SKM-1 treated with dmso at 0.1 percent for 144 hours (cell line): ENCODE data around the gene MYH9.
A peak's percentile ranks its signal among the peaks of the same experiment; 100 is the strongest.
"Not testable (repeated sequence)": the region's sequence is repeated elsewhere in the genome, so short reads cannot be mapped to it uniquely, and the experiment has no call there.

Experiments
- DNase-seq: peaks from one replicate; lab custom pipeline; 2025; ENCODE audit not compliant: unreplicated experiment; lab: John Stamatoyannopoulos, UW

The MYH9 gene

GRCh38 chr22:36280379-36280778 is 107.4 kb downstream of the MYH9 start:
- DNase-seq: no peak

DNA sequence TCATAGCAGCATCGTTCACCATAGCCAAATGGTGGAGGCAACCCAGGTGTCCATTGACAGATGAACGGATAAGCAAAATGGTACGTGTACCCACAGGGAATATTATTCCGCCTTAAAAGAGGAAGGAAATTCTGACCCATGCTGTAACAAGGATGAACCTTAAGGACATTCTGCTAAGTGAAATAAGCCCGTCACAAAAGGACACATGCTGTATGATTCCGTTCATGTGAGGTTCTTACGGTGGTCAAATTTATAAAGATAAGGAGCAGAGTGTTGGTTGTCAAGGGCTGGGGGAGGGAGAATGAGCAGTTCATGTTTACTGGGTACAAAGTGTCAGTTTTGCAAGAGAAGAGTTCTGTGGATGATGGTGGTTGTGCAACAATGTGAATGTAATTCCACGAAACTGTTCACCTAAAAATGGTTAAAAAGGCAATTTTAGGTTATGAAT is 108.5 kb downstream of the MYH9 start:
- DNase-seq: peak; percentile 32

DNA sequence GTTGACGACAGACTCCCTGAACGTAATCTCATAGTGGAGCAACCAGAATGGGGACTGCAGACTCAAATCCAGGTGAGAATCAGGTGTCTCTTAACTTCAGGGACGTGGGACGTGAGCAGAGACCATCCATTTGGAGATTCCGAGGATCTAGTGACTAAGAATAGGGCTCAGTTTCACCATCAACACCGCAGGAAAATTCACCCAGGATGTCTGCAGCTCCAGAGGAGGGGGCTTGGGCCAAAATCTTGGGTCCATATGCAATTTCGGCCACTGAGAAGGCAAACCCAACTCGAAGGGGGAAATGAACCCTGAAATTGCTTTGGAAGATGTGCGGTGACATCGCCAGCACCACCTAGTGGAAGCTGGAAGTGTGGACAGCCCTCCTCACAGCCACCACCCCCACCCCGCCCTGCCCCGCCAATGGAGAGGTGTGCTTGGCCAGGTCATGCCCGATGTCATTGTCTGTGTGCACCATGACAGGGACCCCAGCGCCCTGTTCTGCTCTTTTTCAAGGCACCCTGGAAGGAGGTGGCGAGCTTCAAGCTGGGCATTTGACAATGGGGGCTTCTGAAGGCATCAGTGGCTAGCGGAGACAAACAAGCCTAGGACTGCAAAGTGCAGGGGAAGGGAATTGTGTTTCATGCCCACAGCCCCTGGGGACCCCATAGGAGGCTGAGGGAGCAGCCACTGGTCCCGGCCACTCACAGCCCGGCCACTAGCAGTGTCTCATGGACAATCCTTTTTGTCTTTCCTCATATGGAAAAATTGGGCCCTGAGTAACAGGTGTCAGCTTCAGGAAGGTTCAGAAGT is 110.1 kb downstream of the MYH9 start:
- peak; percentile 41 for DNase-seq

- DNase-seq: no peak
Observed at GRCh38 chr22:36274531-36274930, 113.2 kb downstream of the MYH9 start.

DNA sequence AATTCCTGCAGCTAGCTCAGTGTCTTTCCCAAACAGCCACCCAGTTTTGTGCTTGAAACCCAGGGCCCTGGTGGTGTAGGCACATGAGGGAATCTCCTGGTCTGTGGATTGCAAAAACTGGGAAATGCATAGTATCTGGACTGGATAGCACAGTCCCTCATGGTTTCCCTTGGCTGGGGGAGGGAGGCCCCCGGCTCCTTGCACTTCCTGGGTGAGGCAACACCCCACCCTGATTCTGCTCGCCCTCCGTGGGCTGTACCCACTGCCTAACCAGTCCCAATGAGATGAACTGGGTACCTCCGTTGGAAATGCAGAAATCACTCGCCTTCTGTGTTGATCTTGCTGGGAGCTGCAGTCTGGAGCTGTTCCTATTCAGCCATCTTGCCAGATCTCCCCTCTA is 115.8 kb downstream of the MYH9 start:
- not testable (repeated sequence) for DNase-seq

DNA sequence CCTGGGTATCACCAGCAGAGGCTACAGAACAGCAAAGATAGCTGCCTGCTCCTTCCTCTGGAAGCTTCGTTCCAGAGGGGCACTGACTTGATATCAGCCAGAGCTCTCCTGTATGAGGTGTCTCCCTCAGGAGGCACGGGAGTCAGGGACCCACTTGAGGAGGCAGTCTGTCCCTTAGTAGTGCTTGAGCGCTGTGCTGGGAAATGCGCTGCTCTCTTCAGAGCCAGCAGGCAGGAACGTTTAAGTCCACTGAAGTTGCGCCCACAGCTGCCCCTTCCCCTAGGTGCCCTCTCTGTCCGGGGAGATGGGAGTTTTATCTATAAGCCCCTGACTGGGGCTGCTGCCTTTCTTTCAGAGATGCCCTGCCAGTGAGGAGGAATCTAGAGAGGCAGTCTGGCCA is 116.5 kb downstream of the MYH9 start:
- not testable (repeated sequence) for DNase-seq

DNA sequence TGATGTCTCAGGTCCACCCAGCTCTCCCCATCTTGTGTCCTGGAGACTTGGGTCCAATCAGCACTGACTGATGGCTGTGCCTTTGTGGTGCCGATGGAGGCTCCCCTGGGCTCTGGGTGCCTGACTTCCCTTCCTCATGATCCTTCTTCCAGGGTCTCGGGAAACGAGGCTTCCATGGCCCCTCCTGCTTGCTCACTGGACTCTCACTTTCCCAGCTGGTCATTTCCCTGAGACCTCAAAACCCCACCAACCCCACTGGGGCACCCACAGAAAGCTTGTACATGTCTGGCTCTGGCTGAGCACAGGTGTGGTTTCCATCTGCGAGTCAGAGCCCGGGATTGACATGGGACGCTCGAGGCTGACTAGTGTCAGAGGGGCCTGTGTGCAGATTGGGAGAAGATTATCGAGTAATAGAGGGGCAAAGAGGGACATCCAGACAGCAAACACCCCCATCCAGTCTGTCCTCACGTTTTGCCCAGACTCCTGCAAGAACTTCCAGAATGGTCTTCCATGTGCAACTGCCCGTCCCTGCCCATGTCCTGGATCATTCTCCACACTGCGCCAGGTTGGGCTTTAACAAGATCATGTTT is 119.8 kb downstream of the MYH9 start:
- no peak for DNase-seq

GRCh38 chr22:36267058-36267457 is 120.7 kb downstream of the MYH9 start:
- DNase-seq: no peak

DNA sequence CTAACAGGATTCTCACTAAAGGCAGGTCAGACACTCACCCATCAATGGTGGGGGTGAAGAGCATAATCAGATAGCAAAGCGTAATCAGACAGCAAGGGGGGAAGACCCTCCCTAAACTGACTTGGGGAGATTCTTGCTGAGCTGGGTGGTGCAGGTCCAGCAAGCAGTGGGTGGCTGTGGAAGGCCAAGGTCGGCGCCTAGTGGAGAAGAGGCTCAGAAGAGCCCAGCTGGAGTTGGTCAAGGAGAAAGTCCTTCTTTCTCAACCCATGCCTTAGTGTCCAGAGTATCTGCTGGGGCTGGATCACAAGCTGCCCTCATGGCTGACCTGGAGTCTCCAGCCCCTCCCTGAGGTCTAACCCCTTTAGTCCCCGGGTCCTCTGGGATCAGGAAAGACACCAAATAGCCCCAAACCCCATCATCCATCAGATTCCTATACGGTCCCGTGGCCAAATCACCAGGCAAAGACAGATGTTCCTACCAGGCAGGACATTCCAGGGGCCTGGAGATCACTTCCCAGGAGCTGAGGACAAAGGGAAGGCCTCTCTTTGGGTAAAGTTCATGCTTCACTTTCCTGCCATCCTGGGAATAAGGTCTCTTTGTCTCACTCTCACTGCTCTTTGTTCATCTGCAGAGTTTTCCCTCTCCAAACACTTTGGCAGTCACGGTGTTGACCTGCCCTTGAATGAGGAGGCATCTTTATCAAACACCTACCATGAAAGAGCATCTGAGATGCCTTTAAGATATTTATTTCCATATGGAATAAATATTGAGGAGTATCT is 123.7 kb downstream of the MYH9 start:
- DNase-seq: not testable (repeated sequence)

- peak; percentile 56 for DNase-seq
Observed at GRCh38 chr22:36263216-36263673, 124.5 kb downstream of the MYH9 start.

DNA sequence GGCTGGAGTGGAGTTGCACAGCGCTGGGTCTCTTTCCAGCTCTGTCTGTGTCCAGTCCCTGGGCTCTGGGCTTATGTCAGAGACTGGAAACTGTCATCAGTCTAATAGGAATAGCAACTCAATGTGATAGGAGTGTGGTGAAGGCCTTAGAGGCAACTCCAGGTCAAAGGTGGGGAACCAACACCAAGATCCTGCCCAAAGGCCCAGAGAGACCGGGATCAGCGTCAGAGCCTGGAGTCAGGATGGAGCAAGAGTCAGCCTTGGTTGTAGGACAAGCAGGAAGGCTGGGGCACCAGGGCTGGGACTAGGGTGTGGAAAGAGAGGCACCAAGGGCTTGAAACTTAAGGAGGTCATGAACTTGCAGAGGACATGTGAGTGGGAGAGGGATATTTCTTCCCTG is 125.5 kb downstream of the MYH9 start:
- not testable (repeated sequence) for DNase-seq

DNA sequence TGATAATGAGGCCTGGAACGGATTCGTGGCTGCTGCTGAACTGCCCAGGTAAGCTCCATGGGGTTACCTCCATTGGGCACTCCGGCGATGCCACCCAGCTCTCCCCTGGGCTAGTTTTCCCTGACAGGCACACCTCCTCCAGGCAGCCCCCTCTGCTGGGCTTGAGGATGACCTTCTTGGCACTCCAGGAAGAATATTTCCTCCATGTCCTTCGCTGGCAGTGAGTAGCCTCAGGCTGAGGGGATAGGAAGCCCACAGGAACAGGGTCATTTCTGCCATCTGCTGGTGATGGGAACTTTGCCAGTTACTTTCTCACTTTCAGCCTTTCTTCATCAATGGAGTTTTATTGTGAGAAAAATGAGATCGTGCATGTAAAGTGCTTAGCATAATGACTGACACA is 126.1 kb downstream of the MYH9 start:
- not testable (repeated sequence) for DNase-seq

DNA sequence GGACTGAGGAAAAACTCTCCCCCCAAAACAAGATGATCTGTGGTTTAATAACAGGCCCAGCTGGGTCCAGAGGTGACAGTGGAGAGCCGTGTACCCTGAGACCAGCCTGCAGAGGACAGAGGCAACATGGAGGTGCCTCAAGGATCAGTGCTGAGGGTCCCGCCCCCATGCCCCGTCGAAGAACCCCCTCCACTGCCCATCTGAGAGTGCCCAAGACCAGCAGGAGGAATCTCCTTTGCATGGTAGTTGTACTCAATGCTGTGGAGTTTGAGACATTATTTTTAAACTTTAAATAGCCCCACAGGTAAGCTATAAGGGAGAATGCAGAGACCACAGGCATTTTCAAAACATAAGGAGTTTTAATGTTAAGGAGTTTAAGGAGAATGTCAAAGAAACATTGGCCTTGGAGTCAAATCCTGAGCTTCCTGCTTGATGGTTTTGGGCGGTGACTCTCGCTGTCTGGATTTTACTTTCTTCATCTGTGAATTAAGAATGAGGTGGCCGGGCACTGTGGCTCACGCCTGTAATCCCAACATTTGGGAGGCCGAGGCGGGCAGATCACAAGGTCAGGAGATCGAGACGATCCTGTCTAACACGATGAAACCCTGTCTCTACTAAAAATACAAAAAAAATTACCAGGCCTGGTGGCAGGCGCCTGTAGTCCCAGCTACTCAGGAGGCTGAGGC is 128.0 kb downstream of the MYH9 start:
- no peak for DNase-seq

- DNase-seq: peak; percentile 22
Observed at GRCh38 chr22:36258701-36259614, 128.8 kb downstream of the MYH9 start.

GRCh38 chr22:36257948-36258670 is 129.7 kb downstream of the MYH9 start:
- no peak for DNase-seq

GRCh38 chr22:36257308-36257707 is 130.5 kb downstream of the MYH9 start:
- DNase-seq: no peak

GRCh38 chr22:36256478-36256877 is 131.3 kb downstream of the MYH9 start:
- DNase-seq: no peak

DNA sequence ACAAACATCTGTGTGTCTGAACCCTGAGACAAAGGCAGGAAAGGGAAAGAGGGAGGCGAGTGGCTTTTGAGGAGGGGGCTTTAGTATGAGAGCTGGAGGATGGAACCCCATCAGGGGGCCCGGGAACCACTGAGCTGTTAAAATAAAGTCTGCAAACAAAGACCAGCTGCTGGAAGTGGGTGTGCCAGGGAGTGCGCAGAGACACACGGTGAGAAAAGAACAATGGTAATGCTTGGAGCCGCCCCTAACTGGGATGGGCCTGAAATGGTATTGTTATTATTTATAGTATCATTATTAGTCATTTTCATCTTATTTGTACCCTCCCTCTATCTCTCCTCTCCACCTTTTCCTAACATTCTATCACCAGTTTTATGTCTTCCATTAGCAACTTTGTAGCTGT is 132.2 kb downstream of the MYH9 start:
- DNase-seq: not testable (repeated sequence)
